HEK293T (cell line): ENCODE measurements around the gene HHAT.

Experiments used
- ARNT ChIP-seq: fragments of 450-650 bp; IDR thresholded peaks from 2 replicates; pipeline ENCODE4 v1.6.1; 2017; ENCODE audit warnings: mild to moderate bottlenecking
- BHLHE40 ChIP-seq: fragments of 450-650 bp; IDR thresholded peaks from 2 replicates; pipeline ENCODE4 v1.6.1; 2016; ENCODE audit warnings: mild to moderate bottlenecking, moderate library complexity, borderline replicate concordance
- CTBP1 ChIP-seq: fragments of 450-650 bp; IDR thresholded peaks from 2 replicates; pipeline ENCODE4 v1.6.1; 2016; ENCODE audit warnings: borderline replicate concordance
- ELF4 ChIP-seq: fragments of 450-650 bp; IDR thresholded peaks from 2 replicates; pipeline ENCODE4 v1.6.1; 2017; ENCODE audit warnings: antibody characterized with exemption
- FOXA1 ChIP-seq: fragments of 450-650 bp; IDR thresholded peaks from 2 replicates; pipeline ENCODE4 v1.6.1; 2016; ENCODE audit warnings: mild to moderate bottlenecking
- FOXK2 ChIP-seq: fragments of 450-650 bp; IDR thresholded peaks from 2 replicates; pipeline ENCODE4 v1.6.1; 2016; ENCODE audit warnings: mild to moderate bottlenecking
- FOXM1 ChIP-seq: fragments of 450-650 bp; IDR thresholded peaks from 2 replicates; pipeline ENCODE4 v1.6.1; 2017; ENCODE audit warnings: mild to moderate bottlenecking, borderline replicate concordance
- HDGF ChIP-seq: fragments of 450-650 bp; IDR thresholded peaks from 2 replicates; pipeline ENCODE4 v1.6.1; 2017; ENCODE audit warnings: antibody characterized with exemption, borderline replicate concordance
- NFRKB ChIP-seq: fragments of 450-650 bp; IDR thresholded peaks from 2 replicates; pipeline ENCODE4 v1.6.1; 2016; ENCODE audit warnings: mild to moderate bottlenecking, moderate library complexity
- PKNOX1 ChIP-seq: fragments of 450-650 bp; IDR thresholded peaks from 2 replicates; pipeline ENCODE4 v1.6.1; 2016
- SP1 ChIP-seq: fragments of 450-650 bp; IDR thresholded peaks from 2 replicates; pipeline ENCODE4 v1.6.1; 2017
- TARDBP ChIP-seq: fragments of 450-650 bp; IDR thresholded peaks from 2 replicates; pipeline ENCODE4 v1.6.1; 2016
- ZNF384 ChIP-seq: fragments of 450-650 bp; IDR thresholded peaks from 2 replicates; pipeline ENCODE4 v1.6.1; 2016

DNA sequence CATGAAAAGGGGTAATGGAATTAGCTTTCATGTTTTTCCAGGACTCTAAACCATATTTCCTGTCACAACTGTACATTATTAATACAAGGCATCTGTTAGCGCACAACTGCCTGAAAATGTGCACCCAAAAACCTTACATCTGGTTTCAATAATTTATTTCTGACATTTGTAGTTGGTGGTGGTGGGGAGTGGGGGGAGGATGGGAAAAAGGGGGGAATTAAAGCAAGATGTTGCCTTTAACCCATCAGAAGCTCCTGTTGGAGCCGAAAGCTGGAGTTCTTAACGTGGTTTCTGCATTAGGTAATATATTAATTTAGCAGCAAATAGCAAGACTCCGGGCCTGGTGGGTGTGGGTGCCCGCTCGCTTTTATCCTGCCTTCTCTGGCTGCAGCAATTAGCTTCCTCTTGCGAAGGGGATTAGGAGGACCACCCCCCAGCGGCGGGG is 36.9 kb upstream of the HHAT start:
- TF ChIP-seq BHLHE40 (no peak), ARNT (no peak), FOXK2 (no peak), ELF4 (no peak), ZNF384 (no peak), FOXM1 (no peak), SP1 (no peak), TARDBP (no peak), NFRKB (no peak), HDGF (no peak), FOXA1 (no peak), PKNOX1 (no peak), CTBP1 (no peak)
